EH (cell line): ENCODE measurements around the gene LIN52.
"Not testable (repeated sequence)": the region's sequence is repeated elsewhere in the genome, so short reads cannot be mapped to it uniquely, and the experiment has no call there.

Experiments
- DNase-seq: peaks from one replicate; pipeline ENCODE4 v3.0.0-alpha.2; 2015; ENCODE audit warnings: low read depth

LIN52 gene

DNA sequence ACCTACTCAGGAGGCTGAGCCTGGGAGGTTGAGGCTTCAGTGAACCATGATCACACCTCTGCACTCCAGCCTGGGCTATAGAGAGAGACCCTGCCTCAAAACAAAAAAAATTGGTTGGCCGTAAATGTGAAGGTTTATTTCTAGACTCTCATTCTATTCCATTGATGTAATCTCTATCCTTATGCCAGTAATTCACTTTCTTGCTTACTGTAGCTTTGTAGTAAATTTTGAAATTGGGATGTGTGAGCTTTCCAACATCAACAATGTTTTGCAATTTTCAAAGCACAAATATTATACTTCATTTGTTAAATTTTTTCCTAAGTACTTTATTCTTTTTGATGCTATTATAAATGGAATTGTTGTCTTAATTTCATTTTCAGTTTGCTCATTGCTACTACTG lies 24.6 kb downstream of the LIN52 start:
- no peak for DNase-seq

GRCh38 chr14:74111395-74112216 lies 26.9 kb downstream of the LIN52 start:
- peak; percentile 64 for DNase-seq

- not testable (repeated sequence) for DNase-seq
Measured at GRCh38 chr14:74125487-74125886, 40.7 kb downstream of the LIN52 start.

DNA sequence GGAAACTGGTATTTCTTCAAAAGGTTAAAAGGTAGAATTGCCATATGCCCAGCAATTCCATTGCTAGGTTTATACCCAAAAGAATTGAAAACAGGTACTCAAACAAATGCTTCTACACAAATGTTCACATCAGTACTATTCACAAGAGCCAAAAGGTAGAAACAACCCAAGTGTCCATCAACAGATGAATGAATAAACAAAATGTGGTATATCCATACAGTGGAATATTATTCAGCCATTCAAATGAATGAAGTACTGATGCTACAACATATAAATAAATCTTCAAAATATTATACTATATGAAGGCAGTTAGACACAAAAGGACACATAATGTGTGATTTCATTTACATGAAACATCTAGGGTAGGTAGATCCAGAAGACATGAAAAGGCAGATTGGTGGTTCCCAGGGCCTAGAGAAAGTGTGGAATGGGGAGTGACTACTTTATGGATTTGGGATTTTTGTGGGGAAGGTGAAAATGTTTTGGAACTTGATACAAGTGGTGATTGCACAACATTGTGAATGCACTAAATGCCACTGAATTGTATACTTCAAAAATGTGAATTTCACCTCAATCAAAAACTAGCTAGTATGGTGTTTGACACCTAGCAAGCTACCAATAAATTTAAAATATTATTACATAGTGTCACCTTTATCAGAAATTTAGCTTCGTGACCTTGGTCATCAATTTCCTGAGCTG lies 41.7 kb downstream of the LIN52 start:
- no peak for DNase-seq

- no peak for DNase-seq
Measured at GRCh38 chr14:74127634-74128033, 42.9 kb downstream of the LIN52 start.

GRCh38 chr14:74133833-74134481 lies 49.2 kb downstream of the LIN52 start:
- no peak for DNase-seq

DNA sequence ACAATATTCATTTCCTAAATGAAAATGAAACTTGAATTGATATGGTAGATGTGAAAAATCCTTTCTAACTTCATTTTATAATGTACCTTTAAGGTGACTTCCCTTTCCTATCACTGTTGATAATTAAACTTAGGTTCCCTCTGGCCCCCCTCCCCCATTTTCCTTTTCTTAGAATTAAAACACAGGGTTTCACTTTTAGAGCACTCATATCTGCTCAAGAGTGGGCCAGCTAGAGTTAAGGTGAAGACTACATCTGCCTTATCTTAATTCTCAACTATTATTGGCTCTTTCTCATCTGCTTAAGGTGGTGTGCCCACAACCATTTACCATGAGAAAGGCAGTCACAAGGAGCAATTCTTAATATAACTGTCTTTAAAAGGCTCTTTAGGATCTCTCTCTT lies 49.7 kb downstream of the LIN52 start:
- DNase-seq = no peak

DNA sequence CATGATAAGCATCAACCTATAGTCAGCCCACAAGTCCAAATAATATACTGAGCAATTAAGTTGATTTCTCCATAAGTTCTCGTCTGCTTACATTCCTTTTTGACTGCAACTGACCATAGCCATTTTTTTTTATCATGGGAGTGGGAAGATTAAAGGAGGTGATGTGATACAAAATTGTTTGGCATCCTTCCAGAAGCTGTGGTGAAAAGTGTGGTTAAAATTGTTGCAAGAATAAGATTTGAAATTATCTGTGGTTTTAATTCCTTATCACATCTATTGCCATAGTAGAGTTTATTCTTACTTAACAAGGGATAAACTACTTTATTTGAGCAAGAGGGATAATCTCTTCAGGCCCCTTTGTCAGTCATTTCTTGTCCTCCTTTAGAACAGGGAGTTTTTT lies 50.7 kb downstream of the LIN52 start:
- peak; percentile 16 for DNase-seq

DNA sequence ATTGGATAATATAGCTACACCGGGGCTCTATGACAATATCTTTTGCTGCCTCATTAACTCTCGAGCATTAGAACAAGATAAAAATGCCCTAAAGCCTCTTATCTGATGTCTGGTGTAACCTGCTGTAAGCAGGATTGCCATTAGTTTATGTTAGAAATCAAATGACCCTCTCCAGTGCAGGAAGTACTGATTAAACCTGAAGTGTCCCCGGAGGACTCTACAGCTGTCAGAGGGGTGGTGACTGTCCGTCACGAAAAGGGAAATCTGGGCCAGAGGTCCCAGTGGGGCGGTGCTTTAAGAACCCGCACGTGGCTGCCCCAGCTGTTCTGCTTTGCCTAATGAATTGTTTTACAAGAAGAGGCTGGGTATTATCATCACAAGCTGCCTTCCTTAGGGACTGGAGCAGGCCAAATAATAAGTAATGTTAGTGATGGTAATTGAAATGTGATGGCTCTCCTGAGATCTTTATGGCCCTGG lies 55.7 kb downstream of the LIN52 start:
- no peak for DNase-seq

DNA sequence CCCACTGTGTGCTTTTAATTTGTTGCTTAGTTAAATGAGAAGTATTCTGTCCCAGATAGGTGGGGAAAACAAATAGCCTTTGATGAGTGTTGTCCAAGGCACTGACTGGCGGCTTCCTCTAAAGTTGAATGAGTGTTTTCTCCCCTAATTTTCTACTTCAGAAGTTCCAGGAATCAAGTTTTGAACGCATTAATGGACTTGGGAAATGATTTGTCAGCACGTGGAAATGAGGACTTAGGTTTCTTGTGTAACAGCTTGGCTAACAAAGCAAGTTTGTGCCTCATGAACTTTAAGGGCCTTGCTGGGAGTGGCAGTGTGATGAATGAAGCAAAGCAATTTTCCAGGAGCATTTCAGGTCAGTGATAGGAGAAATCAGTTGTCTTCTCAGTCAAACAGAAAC lies 56.9 kb downstream of the LIN52 start:
- DNase-seq = no peak

- DNase-seq = no peak
Measured at GRCh38 chr14:74142523-74142922, 57.8 kb downstream of the LIN52 start.

DNA sequence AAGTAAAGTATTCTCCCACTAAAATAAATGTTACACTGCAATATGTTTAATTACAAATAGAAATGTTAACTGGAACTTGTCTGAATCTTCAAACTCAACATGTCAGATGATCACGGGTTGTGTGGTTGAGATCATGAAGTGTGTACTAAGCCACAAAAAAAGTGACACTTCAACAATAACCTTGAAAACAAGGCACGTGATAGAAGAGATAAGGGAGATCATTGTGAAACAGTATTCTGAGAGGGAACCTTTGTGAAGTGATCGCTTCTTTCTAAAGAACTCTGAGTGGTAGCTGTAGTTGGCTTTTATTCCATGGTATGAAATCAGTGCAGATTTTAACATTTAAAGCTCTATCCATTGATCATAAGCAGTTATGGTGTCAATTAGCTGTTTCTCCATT lies 60.0 kb downstream of the LIN52 start:
- no peak for DNase-seq

- DNase-seq = no peak
Measured at GRCh38 chr14:74147571-74147970, 62.8 kb downstream of the LIN52 start.

DNA sequence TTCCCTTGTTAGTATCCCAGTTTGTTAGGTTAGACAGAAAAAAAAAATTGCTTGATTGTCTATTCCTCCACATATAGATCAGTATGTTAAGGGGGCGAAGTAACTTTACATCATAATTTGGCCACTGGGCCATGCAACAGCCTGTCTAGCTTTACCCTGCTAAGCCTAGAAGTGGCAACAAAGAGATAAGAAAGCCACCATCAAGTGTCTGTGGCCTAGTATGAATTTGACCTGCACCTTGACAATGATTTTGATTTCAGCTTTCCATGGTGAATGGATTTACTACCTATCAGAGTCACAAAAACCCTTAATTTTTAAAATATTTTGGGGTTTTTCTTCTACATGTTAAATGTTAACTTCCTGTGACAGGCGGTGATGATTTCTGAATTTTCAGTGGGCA lies 63.9 kb downstream of the LIN52 start:
- DNase-seq = no peak

GRCh38 chr14:74155287-74155686 lies 70.5 kb downstream of the LIN52 start:
- no peak for DNase-seq

DNA sequence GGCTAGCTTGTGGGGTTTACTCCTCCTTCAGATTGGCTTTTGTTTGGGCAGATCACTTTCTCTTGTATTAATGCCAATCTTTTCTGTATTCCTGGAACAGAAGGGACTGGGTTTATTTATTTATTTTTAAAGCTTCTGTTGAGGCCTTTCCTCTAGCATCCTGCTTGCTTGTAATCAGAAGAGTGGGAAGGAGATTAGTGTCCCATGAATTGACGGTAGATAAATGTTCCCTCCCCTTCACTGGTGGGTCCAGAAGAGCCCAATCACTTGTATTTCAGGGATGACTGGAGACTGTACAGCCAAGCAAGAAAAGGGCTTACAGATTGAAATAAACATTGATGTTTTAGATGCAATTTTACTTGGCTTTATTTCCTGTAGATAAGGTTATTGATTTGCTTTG lies 71.0 kb downstream of the LIN52 start:
- DNase-seq = no peak

GRCh38 chr14:74160763-74161162 lies 76.0 kb downstream of the LIN52 start:
- DNase-seq = no peak

DNA sequence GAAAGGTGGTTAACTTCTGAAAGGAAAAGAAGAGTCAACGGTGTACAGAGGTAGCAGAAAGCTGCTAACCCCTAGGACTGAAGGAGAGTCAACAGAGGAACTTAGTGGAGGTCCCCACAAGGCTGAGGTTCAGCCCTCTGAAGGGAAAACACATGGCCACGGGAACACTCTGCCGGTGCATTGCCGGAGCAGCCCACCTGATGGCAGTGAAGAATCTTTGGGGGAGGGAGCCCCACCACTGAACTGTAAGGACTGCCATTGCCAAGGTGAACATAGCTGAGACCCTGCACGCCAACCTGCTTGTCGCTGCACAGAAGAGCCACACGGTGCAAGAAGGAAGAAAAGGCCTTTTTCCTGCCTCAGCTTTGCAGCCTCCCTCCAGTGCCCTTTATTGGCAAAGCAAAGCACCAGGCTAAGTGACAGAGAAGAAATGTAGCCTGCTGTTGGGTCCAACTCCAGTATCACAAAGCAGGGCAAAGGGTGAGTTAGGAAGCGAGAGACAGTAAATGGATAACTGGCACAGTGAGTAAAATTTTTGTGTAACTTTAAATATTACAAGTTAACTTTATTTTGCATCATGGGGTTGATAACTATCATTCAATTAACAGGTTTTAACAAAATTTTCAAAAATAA lies 76.9 kb downstream of the LIN52 start:
- DNase-seq = no peak

- DNase-seq = no peak
Measured at GRCh38 chr14:74169906-74170305, 85.2 kb downstream of the LIN52 start.

GRCh38 chr14:74176400-74176793 lies 91.6 kb downstream of the LIN52 start:
- peak; percentile 5 for DNase-seq

DNA sequence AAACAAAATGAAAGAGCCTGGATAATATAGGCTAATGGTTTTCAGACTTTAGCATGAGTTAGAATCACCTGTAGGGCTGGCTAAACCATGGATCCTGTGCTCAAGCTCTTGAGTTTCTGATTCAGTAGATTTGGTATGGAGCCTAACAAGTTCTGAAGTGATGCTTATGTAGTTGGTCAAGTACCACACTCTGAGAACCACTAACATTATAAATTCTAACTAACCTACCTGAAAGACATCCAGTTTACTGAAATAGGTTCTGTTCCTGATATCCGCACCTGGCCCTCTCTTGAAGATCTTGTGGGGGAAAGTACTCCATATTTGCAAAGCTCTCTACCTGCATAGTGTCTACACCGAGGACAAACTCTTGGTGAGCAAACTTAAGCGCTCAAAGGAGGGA lies 95.1 kb downstream of the LIN52 start:
- DNase-seq = no peak

DNA sequence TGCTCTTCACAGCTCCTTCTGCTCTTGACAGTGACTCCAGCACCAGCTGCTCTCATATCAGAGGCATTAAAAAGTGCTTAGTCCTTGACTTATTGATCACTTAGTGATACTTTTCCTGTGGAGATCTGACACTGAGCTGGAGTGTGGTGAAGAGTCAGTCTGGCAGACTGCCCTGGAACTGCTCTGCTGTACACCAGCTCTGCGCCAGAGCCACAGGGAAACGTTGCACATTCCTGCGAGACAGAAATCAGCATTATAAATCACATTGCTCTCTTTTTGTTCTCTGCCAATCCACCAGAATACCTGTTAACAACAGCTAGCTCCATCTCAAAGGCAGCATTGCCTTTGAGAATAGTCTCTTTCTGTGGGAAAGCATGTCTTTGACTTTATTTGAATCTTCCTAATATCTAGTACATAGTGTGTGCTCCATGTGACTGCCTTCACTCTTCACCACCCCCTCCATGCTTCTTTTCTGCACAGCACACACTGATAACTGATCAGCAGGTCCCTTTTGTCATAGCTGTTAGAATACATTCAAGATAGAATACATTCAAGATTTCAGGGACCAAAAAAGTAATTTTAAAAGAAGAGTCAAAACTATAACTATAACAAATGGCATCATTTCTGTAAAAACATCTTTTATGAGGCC lies 106.3 kb downstream of the LIN52 start:
- no peak for DNase-seq
